WTC11 (cell line): Measurements from ENCODE around the gene PPM1D. TPM values are rescaled to one million over a fixed set of nuclear protein-coding genes. Genes with fewer than 3 reads are reported as not detected.
A peak's percentile ranks its signal among the peaks of the same experiment; 100 is the strongest.

ENCODE experiments used
- ATAC-seq: fragments of 200-7000 bp; cut with Tn5 transposase; 2 replicates; pipeline ENCODE4 v1.10.0; 2021; ENCODE audit warnings: mild to moderate bottlenecking, moderate library complexity
- CTCF ChIA-PET: fragments of 300-600 bp; sonication (Branson Sonifier 250); formaldehyde crosslinking; loops from one replicate; lab custom pipeline; 2021; ENCODE audit warnings: antibody characterized with exemption; lab: Charles Lee
- POLR2A ChIA-PET: fragments of 350-600 bp; sonication (Branson Sonifier 250); formaldehyde crosslinking; loops from one replicate; lab custom pipeline; 2021; ENCODE audit warnings: antibody characterized with exemption; lab: Charles Lee
- DNase-seq: peaks from one replicate; pipeline ENCODE4 v3.0.0; 2021; ENCODE audit warnings: low spot score
- H3K27ac Mint-ChIP-seq: 2 replicates; pipeline ENCODE4 v1.8.0; 2021; ENCODE audit warnings: mixed read lengths
- H3K27me3 Mint-ChIP-seq: 2 replicates; pipeline ENCODE4 v1.8.0; 2021; ENCODE audit warnings: low read depth, mild to moderate bottlenecking, moderate library complexity, mixed read lengths
- H3K36me3 Mint-ChIP-seq: 2 replicates; pipeline ENCODE4 v1.8.0; 2021; ENCODE audit warnings: mixed read lengths
- H3K4me1 Mint-ChIP-seq: 2 replicates; pipeline ENCODE4 v1.8.0; 2022; ENCODE audit warnings: mixed read lengths
- H3K4me3 Mint-ChIP-seq: 2 replicates; pipeline ENCODE4 v1.8.0; 2021; ENCODE audit warnings: mild to moderate bottlenecking, moderate library complexity, mixed read lengths
- H3K9me3 Mint-ChIP-seq: 2 replicates; pipeline ENCODE4 v1.8.0; 2021; ENCODE audit warnings: mixed read lengths
- ETV6 ChIP-seq: sonication (generic); formaldehyde crosslinking; IDR thresholded peaks from 2 replicates; pipeline ENCODE4 v1.8.1; 2022; ENCODE audit warnings: mild to moderate bottlenecking, missing genetic modification reagents
- FOXK1 ChIP-seq: sonication (generic); formaldehyde crosslinking; IDR thresholded peaks from 2 replicates; pipeline ENCODE4 v1.8.0; 2022; ENCODE audit warnings: mild to moderate bottlenecking, moderate library complexity, missing genetic modification reagents
- FOXP1 ChIP-seq: sonication (generic); formaldehyde crosslinking; IDR thresholded peaks from 2 replicates; pipeline ENCODE4 v1.8.0; 2022; ENCODE audit warnings: missing genetic modification reagents, mild to moderate bottlenecking, moderate library complexity, borderline replicate concordance
- GABPB1 ChIP-seq: sonication (generic); formaldehyde crosslinking; IDR thresholded peaks from 2 replicates; pipeline ENCODE4 v1.8.1; 2023; ENCODE audit warnings: mild to moderate bottlenecking, missing genetic modification reagents
- JUN ChIP-seq: sonication (generic); formaldehyde crosslinking; IDR thresholded peaks from 2 replicates; pipeline ENCODE4 v1.8.0; 2023; ENCODE audit warnings: mild to moderate bottlenecking, missing genetic modification reagents
- NFATC4 ChIP-seq: fragments of 250-450 bp; sonication (Bioruptor Pico); IDR thresholded peaks from 2 replicates; pipeline ENCODE4 v1.9.0; 2021; ENCODE audit warnings: mild to moderate bottlenecking
- NFYB ChIP-seq: sonication (generic); formaldehyde crosslinking; conservative IDR thresholded peaks from 2 replicates; pipeline ENCODE4 v1.8.0; 2022; ENCODE audit warnings: low read depth, missing genetic modification reagents
- NR1H2 ChIP-seq: sonication (generic); formaldehyde crosslinking; IDR thresholded peaks from 2 replicates; pipeline ENCODE4 v1.9.0; 2021; ENCODE audit warnings: mild to moderate bottlenecking, moderate library complexity, missing genetic modification reagents
- NR2C2 ChIP-seq: sonication (generic); formaldehyde crosslinking; IDR thresholded peaks from 2 replicates; pipeline ENCODE4 v1.8.0; 2022; ENCODE audit warnings: mild to moderate bottlenecking, missing genetic modification reagents
- RORB ChIP-seq: fragments of 250-450 bp; sonication (Bioruptor Pico); IDR thresholded peaks from 2 replicates; pipeline ENCODE4 v1.9.0; 2021; ENCODE audit warnings: mild to moderate bottlenecking
- SP1 ChIP-seq: sonication (generic); formaldehyde crosslinking; conservative IDR thresholded peaks from 2 replicates; pipeline ENCODE4 v1.8.1; 2022; ENCODE audit warnings: missing genetic modification reagents
- TEAD4 ChIP-seq: sonication (generic); formaldehyde crosslinking; IDR thresholded peaks from 2 replicates; pipeline ENCODE4 v1.8.0; 2022; ENCODE audit warnings: mild to moderate bottlenecking, missing genetic modification reagents
- ZNF671 ChIP-seq: fragments of 250-450 bp; sonication (Bioruptor Pico); IDR thresholded peaks from 2 replicates; pipeline ENCODE4 v1.8.0; 2021; ENCODE audit warnings: mild to moderate bottlenecking
- total RNA-seq: library from RNA; stranded (reverse); gene quantifications from 3 replicates; pipeline ENCODE4 v1.2.3, GENCODE V29; 2021
- TF ChIP-seq, protein P1 (sequence below): sonication (generic); formaldehyde crosslinking; IDR thresholded peaks from 2 replicates; pipeline ENCODE4 v1.8.0; 2022; ENCODE audit warnings: mild to moderate bottlenecking, missing genetic modification reagents
- TF ChIP-seq, protein P2 (sequence below): sonication (generic); formaldehyde crosslinking; IDR thresholded peaks from 2 replicates; pipeline ENCODE4 v1.8.0; 2023; ENCODE audit warnings: missing genetic modification reagents, mild to moderate bottlenecking, borderline replicate concordance
- TF ChIP-seq, protein P3 (sequence below): sonication (generic); formaldehyde crosslinking; IDR thresholded peaks from 2 replicates; pipeline ENCODE4 v1.8.0; 2022; ENCODE audit warnings: mild to moderate bottlenecking, missing genetic modification reagents
- TF ChIP-seq, protein P4 (sequence below): sonication (generic); formaldehyde crosslinking; IDR thresholded peaks from 2 replicates; pipeline ENCODE4 v1.8.1; 2023; ENCODE audit warnings: mild to moderate bottlenecking, missing genetic modification reagents, moderate library complexity
- TF ChIP-seq, protein P5 (sequence below): sonication (generic); formaldehyde crosslinking; IDR thresholded peaks from 2 replicates; pipeline ENCODE4 v1.8.0; 2022; ENCODE audit warnings: mild to moderate bottlenecking, missing genetic modification reagents
- TF ChIP-seq, protein P6 (sequence below): sonication (generic); formaldehyde crosslinking; IDR thresholded peaks from 2 replicates; pipeline ENCODE4 v1.8.1; 2023; ENCODE audit warnings: mild to moderate bottlenecking, moderate library complexity, missing genetic modification reagents
- TF ChIP-seq, protein P7 (sequence below): sonication (generic); formaldehyde crosslinking; IDR thresholded peaks from 2 replicates; pipeline ENCODE4 v1.8.1; 2023; ENCODE audit warnings: mild to moderate bottlenecking, missing genetic modification reagents, borderline replicate concordance

The PPM1D gene
- total RNA-seq, 1 experiment from 2014 or later: 20.4 TPM

DNA sequence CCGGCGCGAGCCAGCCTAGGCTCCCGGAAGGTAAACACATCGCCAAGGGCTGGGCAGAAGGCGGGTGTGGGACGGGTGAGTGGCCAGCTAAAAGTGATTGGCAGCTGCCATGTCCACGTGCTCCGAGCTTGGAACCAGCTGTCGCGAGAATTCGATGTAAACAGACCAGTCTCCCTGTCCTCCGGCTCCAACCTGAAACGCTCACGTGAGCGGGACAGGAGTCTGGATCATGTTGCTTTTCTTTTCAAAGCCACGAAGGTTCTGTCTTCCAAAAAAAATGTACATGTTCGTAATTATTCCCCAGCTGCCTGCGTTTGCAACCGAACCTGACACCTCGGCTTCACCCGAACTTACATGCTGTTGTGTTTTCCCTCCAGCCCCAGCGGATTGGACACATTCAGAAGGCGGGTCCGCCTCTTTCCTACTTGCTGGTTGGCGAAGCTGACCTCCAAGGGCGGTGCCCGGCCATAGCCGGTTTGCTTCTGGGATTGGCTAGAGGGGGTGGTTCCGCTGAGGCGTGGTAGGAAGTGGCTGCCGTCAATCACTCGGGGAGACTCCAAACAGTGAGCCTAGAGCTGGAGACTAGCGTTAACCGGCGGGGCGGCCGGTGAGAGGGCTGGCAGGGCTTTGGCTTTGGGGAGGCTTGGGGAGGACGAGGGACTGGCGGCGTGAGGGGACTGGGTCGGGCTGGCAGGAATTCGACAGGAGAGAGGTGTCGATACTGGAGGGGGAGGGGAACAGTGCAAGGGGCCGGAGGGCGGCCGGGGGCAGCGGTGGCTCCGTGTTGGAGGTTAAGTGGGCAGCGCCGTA lies 77.5 kb downstream of the PPM1D start, which contains the start of gene BCAS3:
Gene BCAS3, plus strand, starts transcription at position 544 of the 810 bp plus-strand sequence.
- Mint-ChIP-seq H3K27me3 (no peaks in the 10 kb centered on the region), H3K9me3 (peaks cover 10% of the 10 kb centered on the region), H3K4me3 (peak within 1 kb of the TSS; percentile 99), H3K4me1 (peaks cover 6% of the 10 kb centered on the region), H3K36me3 (no peaks in the 10 kb centered on the region), H3K27ac (peak within 1 kb of the TSS; percentile 97)
- ATAC-seq (peak; percentile 97), DNase-seq (peak; percentile 99)
- ChIA-PET CTCF (interaction anchor here (0.6 to 1.5 kb wide), 7 partner anchors 39 to 1432 kb away, joined by 3 to 5 read pairs (median 3); partner anchors contain the start of gene PPM1D), POLR2A (interaction anchor here (0.6 to 1.1 kb wide), 2 partner anchors 78 to 278 kb away, joined by 3 read pairs; no protein-coding TSS in a partner anchor)
- TF ChIP-seq GABPB1 (CRISPR knock-in tag) (peak; percentile 26; the same call in 1 of the 2 replicates), NR1H2 (CRISPR knock-in tag) (no peak), FOXK1 (peak; percentile 100), RORB (CRISPR knock-in tag) (no peak), SP1 (CRISPR knock-in tag) (peak; percentile 73; the same call in 1 of the 2 replicates), FOXP1 (CRISPR knock-in tag) (0 out of 2 replicates have a peak, but pooled peaks have one; percentile 41), ETV6 (CRISPR knock-in tag) (no peak), NFYB (CRISPR knock-in tag) (peak; percentile 99)
- TF ChIP-seq, protein P1, sequence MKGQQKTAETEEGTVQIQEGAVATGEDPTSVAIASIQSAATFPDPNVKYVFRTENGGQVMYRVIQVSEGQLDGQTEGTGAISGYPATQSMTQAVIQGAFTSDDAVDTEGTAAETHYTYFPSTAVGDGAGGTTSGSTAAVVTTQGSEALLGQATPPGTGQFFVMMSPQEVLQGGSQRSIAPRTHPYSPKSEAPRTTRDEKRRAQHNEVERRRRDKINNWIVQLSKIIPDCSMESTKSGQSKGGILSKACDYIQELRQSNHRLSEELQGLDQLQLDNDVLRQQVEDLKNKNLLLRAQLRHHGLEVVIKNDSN (CRISPR knock-in tag): peak; percentile 92
- TF ChIP-seq, protein P2, sequence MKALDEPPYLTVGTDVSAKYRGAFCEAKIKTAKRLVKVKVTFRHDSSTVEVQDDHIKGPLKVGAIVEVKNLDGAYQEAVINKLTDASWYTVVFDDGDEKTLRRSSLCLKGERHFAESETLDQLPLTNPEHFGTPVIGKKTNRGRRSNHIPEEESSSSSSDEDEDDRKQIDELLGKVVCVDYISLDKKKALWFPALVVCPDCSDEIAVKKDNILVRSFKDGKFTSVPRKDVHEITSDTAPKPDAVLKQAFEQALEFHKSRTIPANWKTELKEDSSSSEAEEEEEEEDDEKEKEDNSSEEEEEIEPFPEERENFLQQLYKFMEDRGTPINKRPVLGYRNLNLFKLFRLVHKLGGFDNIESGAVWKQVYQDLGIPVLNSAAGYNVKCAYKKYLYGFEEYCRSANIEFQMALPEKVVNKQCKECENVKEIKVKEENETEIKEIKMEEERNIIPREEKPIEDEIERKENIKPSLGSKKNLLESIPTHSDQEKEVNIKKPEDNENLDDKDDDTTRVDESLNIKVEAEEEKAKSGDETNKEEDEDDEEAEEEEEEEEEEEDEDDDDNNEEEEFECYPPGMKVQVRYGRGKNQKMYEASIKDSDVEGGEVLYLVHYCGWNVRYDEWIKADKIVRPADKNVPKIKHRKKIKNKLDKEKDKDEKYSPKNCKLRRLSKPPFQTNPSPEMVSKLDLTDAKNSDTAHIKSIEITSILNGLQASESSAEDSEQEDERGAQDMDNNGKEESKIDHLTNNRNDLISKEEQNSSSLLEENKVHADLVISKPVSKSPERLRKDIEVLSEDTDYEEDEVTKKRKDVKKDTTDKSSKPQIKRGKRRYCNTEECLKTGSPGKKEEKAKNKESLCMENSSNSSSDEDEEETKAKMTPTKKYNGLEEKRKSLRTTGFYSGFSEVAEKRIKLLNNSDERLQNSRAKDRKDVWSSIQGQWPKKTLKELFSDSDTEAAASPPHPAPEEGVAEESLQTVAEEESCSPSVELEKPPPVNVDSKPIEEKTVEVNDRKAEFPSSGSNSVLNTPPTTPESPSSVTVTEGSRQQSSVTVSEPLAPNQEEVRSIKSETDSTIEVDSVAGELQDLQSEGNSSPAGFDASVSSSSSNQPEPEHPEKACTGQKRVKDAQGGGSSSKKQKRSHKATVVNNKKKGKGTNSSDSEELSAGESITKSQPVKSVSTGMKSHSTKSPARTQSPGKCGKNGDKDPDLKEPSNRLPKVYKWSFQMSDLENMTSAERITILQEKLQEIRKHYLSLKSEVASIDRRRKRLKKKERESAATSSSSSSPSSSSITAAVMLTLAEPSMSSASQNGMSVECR: peak; percentile 59; the same call in 1 of the 2 replicates
- TF ChIP-seq, protein P3, sequence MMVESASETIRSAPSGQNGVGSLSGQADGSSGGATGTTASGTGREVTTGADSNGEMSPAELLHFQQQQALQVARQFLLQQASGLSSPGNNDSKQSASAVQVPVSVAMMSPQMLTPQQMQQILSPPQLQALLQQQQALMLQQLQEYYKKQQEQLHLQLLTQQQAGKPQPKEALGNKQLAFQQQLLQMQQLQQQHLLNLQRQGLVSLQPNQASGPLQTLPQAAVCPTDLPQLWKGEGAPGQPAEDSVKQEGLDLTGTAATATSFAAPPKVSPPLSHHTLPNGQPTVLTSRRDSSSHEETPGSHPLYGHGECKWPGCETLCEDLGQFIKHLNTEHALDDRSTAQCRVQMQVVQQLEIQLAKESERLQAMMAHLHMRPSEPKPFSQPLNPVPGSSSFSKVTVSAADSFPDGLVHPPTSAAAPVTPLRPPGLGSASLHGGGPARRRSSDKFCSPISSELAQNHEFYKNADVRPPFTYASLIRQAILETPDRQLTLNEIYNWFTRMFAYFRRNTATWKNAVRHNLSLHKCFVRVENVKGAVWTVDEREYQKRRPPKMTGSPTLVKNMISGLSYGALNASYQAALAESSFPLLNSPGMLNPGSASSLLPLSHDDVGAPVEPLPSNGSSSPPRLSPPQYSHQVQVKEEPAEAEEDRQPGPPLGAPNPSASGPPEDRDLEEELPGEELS: 0 out of 2 replicates have a peak, but pooled peaks have one; percentile 35
- TF ChIP-seq, protein P4, sequence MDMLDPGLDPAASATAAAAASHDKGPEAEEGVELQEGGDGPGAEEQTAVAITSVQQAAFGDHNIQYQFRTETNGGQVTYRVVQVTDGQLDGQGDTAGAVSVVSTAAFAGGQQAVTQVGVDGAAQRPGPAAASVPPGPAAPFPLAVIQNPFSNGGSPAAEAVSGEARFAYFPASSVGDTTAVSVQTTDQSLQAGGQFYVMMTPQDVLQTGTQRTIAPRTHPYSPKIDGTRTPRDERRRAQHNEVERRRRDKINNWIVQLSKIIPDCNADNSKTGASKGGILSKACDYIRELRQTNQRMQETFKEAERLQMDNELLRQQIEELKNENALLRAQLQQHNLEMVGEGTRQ (CRISPR knock-in tag): peak; percentile 92
- TF ChIP-seq, protein P5, sequence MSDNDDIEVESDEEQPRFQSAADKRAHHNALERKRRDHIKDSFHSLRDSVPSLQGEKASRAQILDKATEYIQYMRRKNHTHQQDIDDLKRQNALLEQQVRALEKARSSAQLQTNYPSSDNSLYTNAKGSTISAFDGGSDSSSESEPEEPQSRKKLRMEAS (CRISPR knock-in tag): peak; percentile 92
- TF ChIP-seq, all 79 proteins: peak for 10

DNA sequence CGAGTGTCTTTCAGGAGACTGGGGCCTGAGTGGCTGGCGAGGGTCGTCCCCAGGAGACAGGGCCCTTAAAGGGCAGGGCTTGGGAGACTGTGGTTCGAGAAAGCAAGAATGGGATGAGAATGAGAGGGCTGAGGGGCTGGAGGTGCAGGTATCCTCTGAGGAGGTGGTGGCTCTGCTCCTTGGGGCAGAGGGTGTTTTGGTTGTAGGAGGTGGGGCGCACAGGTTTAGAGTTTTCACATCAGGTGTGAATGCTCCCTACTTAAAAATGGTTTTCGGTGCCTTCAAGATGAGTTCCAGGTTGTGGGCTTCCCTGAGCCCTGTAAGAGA lies 78.1 kb downstream of the PPM1D start:
- peak overlapping the region; percentile 99 for H3K4me3 Mint-ChIP-seq
- H3K9me3 Mint-ChIP-seq: peaks cover 10% of the 10 kb centered on the region
- peak overlapping the region; percentile 89 for H3K27ac Mint-ChIP-seq
- POLR2A ChIA-PET: interaction anchor here (1.1 kb wide), 1 partner anchor 79 kb away, joined by 3 read pairs; no protein-coding TSS in a partner anchor
- no peak for DNase-seq
- no peaks in the 10 kb centered on the region for H3K36me3 Mint-ChIP-seq
- CTCF ChIA-PET: interaction anchor here (0.7 to 1.5 kb wide), 4 partner anchors 77 to 1432 kb away, joined by 3 to 5 read pairs (median 3); partner anchors contain the start of gene PPM1D
- no peaks in the 10 kb centered on the region for H3K27me3 Mint-ChIP-seq
- H3K4me1 Mint-ChIP-seq: peaks cover 6% of the 10 kb centered on the region
- peak; percentile 16; the same call in 1 of the 2 replicates for ATAC-seq
- TF ChIP-seq ZNF671 (no peak), TEAD4 (CRISPR knock-in tag) (no peak), NFATC4 (CRISPR knock-in tag) (no peak), JUN (no peak), NR2C2 (CRISPR knock-in tag) (no peak)
- TF ChIP-seq, protein P6, sequence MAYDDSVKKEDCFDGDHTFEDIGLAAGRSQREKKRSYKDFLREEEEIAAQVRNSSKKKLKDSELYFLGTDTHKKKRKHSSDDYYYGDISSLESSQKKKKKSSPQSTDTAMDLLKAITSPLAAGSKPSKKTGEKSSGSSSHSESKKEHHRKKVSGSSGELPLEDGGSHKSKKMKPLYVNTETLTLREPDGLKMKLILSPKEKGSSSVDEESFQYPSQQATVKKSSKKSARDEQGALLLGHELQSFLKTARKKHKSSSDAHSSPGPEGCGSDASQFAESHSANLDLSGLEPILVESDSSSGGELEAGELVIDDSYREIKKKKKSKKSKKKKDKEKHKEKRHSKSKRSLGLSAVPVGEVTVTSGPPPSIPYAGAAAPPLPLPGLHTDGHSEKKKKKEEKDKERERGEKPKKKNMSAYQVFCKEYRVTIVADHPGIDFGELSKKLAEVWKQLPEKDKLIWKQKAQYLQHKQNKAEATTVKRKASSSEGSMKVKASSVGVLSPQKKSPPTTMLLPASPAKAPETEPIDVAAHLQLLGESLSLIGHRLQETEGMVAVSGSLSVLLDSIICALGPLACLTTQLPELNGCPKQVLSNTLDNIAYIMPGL (CRISPR knock-in tag): no peak
- TF ChIP-seq, protein P7, sequence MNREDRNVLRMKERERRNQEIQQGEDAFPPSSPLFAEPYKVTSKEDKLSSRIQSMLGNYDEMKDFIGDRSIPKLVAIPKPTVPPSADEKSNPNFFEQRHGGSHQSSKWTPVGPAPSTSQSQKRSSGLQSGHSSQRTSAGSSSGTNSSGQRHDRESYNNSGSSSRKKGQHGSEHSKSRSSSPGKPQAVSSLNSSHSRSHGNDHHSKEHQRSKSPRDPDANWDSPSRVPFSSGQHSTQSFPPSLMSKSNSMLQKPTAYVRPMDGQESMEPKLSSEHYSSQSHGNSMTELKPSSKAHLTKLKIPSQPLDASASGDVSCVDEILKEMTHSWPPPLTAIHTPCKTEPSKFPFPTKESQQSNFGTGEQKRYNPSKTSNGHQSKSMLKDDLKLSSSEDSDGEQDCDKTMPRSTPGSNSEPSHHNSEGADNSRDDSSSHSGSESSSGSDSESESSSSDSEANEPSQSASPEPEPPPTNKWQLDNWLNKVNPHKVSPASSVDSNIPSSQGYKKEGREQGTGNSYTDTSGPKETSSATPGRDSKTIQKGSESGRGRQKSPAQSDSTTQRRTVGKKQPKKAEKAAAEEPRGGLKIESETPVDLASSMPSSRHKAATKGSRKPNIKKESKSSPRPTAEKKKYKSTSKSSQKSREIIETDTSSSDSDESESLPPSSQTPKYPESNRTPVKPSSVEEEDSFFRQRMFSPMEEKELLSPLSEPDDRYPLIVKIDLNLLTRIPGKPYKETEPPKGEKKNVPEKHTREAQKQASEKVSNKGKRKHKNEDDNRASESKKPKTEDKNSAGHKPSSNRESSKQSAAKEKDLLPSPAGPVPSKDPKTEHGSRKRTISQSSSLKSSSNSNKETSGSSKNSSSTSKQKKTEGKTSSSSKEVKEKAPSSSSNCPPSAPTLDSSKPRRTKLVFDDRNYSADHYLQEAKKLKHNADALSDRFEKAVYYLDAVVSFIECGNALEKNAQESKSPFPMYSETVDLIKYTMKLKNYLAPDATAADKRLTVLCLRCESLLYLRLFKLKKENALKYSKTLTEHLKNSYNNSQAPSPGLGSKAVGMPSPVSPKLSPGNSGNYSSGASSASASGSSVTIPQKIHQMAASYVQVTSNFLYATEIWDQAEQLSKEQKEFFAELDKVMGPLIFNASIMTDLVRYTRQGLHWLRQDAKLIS (CRISPR knock-in tag): no peak
